Suprapubic skin (tissue), 4 donors: ENCODE results near the gene FLT1. TPM values are rescaled to one million over a fixed set of nuclear protein-coding genes. Genes with fewer than 3 reads are reported as not detected.

Source experiments
- DNase-seq, 2 donors: peaks; one replicate each; pipeline ENCODE4 v3.0.0-alpha.2; 2019; ENCODE audit warnings: low spot score in 2 of 2
- H3K27ac ChIP-seq: fragments of 200-600 bp; sonication (generic); one replicate; pipeline ENCODE4 v1.5.1; 2019
- H3K27me3 ChIP-seq: fragments of 200-600 bp; sonication (generic); one replicate; pipeline ENCODE4 v1.5.1; 2019
- H3K36me3 ChIP-seq: fragments of 200-600 bp; sonication (generic); one replicate; pipeline ENCODE4 v1.5.1; 2019
- H3K4me1 ChIP-seq: fragments of 200-600 bp; sonication (generic); one replicate; pipeline ENCODE4 v1.5.1; 2019
- H3K4me3 ChIP-seq: fragments of 200-600 bp; sonication (generic); one replicate; pipeline ENCODE4 v1.5.1; 2019; ENCODE audit warnings: mild to moderate bottlenecking
- H3K9me3 ChIP-seq: fragments of 200-600 bp; sonication (generic); one replicate; pipeline ENCODE4 v1.5.1; 2019
- CTCF ChIP-seq, 2 donors: fragments of 200-600 bp in 1 of 2; fragments of 450-650 bp in 1 of 2; sonication (generic) in 1 of 2; IDR thresholded peaks; one replicate each; pipeline ENCODE4 v1.5.1; 2016 to 2019; ENCODE audit warnings: antibody characterized with exemption in 2 of 2, mild to moderate bottlenecking in 1 of 2, moderate library complexity in 1 of 2
- EP300 ChIP-seq: sonication (generic); formaldehyde crosslinking; IDR thresholded peaks from one replicate; pipeline ENCODE4 v1.6.1; 2017; ENCODE audit warnings: antibody characterized with exemption
- POLR2A ChIP-seq, 2 donors: fragments of 450-650 bp; IDR thresholded peaks; one replicate each; pipeline ENCODE4 v1.6.1; 2017; ENCODE audit warnings: antibody characterized with exemption in 2 of 2, mild to moderate bottlenecking in 2 of 2, moderate library complexity in 2 of 2
- POLR2AphosphoS5 ChIP-seq, 3 donors: sonication (generic); formaldehyde crosslinking; IDR thresholded peaks; one replicate each; pipeline ENCODE4 v1.6.1; 2017; ENCODE audit warnings: antibody characterized with exemption in 3 of 3
- WGBS: methylation state at CpG from one replicate; pipeline ENCODE4 v1.1.5; 2018; 5-methylcytosine and 5-hydroxymethylcytosine counted together
- total RNA-seq, 4 donors: library from RNA; depleted of rRNA; stranded (reverse); fragments of >200 nt; gene quantifications; one replicate each; pipeline ENCODE4 v1.1.0, GENCODE V29; 2016

The FLT1 gene
- total RNA-seq, 4 donors from 2014 or later, result 3.8 to 14.2 (median 6.8) TPM

DNA sequence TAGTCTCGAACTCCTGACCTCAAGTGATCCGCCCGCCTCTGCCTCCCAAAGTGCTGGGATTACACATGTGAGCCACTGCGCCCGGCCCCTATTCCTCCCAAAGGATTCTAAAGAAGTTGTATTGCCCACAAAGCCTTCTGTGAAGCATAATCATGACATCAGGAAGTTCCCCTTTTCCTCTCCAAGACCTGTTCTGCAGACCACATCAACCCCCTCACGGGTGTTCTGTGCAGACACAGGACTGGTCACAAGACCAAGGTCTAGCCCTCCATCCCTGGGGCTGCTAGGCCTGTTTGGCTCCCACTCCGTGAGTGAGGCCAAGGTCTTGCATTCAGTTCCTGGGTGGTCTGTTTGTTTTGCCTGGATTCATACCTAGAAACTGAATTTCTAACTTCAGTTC lies 178.1 kb downstream of the FLT1 start:
- no peaks in the 10 kb centered on the region for H3K4me1 ChIP-seq
- no peaks in the 10 kb centered on the region for H3K36me3 ChIP-seq
- no peak overlapping the region for H3K4me3 ChIP-seq
- no peak for DNase-seq
- 89% methylated on average over 7 of the region's 7 CpGs for WGBS
- TF ChIP-seq EP300 (no peak), CTCF (IDR thresholded peaks at IDR 0.05) (no peak), POLR2AphosphoS5 (IDR thresholded peaks at IDR 0.05) (no peak), POLR2A (IDR thresholded peaks at IDR 0.05) (no peak)
- no peaks in the 10 kb centered on the region for H3K9me3 ChIP-seq
- no peak overlapping the region for H3K27ac ChIP-seq
- no peaks in the 10 kb centered on the region for H3K27me3 ChIP-seq

- H3K27ac ChIP-seq, result no peak overlapping the region
- no peak for DNase-seq
- no peaks in the 10 kb centered on the region for H3K36me3 ChIP-seq
- no peaks in the 10 kb centered on the region for H3K27me3 ChIP-seq
- 49% methylated on average over 5 of the region's 5 CpGs for WGBS
- no peak overlapping the region for H3K4me3 ChIP-seq
- no peaks in the 10 kb centered on the region for H3K9me3 ChIP-seq
- TF ChIP-seq POLR2A (IDR thresholded peaks at IDR 0.05) (no peak), CTCF (IDR thresholded peaks at IDR 0.05) (no peak), EP300 (no peak), POLR2AphosphoS5 (IDR thresholded peaks at IDR 0.05) (no peak)
- H3K4me1 ChIP-seq, result no peaks in the 10 kb centered on the region
Observed at GRCh38 chr13:28316129-28316528, 178.8 kb downstream of the FLT1 start.

DNA sequence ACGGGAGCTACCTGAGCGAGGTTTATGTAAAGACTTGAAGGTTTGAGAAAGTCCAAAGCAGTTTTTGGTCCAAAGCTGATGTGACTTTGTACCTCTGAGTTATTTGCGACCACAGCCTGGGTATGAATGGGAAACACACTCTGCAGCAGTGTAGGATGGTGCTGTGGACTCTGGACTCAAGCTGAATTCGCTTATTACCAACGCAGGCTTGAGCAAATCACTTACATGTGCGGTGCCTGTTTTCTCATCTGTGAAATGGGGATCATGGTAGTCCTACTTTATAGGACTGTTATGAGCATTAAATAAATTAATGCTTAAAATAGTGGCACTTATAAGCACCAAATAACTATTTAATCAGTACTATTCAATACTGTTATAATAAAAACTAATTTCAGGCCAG lies 180.0 kb downstream of the FLT1 start:
- no peaks in the 10 kb centered on the region for H3K4me1 ChIP-seq
- H3K27ac ChIP-seq, result no peak overlapping the region
- no peaks in the 10 kb centered on the region for H3K9me3 ChIP-seq
- 93% methylated on average over 6 of the region's 6 CpGs for WGBS
- no peaks in the 10 kb centered on the region for H3K27me3 ChIP-seq
- no peak overlapping the region for H3K4me3 ChIP-seq
- no peak for DNase-seq
- no peak for TF ChIP-seq CTCF (IDR thresholded peaks at IDR 0.05)
- TF ChIP-seq POLR2A (IDR thresholded peaks at IDR 0.05), result no peak
- no peak for TF ChIP-seq EP300
- no peak for TF ChIP-seq POLR2AphosphoS5 (IDR thresholded peaks at IDR 0.05)
- H3K36me3 ChIP-seq, result no peaks in the 10 kb centered on the region

DNA sequence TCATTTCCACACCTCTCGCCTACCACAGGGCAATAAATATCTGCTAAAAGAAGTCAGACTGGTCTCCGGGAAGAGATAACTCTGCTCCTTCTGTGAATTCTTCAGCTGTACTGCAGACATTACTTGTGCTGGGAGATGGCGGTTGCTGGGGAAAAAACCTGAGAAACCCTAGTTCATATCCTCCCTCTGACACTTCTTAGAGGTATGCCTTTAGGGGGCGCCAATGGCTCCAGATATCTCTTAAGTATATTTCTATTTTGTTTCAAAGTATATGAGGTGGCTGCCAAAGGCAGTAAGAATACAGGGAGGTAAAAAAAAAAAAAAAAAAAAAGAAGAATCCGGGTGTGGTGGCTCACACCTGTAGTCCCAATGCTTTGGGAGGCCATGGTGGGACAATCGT lies 181.3 kb downstream of the FLT1 start:
- no peaks in the 10 kb centered on the region for H3K4me1 ChIP-seq
- TF ChIP-seq POLR2A (IDR thresholded peaks at IDR 0.05) (no peak), CTCF (IDR thresholded peaks at IDR 0.05) (no peak)
- H3K36me3 ChIP-seq, result no peaks in the 10 kb centered on the region
- no peaks in the 10 kb centered on the region for H3K9me3 ChIP-seq
- WGBS, result 79% methylated on average over 6 of the region's 6 CpGs
- no peak overlapping the region for H3K27ac ChIP-seq
- DNase-seq, result no peak
- H3K27me3 ChIP-seq, result no peaks in the 10 kb centered on the region
- no peak overlapping the region for H3K4me3 ChIP-seq

DNA sequence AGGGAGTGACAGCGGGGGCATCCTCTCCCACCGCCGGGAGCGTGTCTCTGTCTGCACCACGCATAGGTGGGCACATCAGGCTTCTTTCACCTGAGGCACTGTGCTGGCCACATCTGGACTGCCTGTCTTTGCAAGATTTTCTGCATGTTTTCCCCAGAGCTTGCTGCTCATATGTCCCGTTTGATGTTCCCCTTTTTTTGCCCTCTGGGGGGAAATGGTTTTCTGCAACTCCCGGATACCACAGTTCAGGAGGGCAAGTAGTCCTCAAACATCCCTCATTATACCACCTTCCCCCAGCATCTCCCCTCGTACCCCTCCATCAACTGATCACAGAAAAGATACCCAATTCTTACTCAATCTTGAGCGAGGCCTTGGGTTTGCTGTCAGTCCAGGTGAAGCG lies 188.6 kb downstream of the FLT1 start:
- H3K4me1 ChIP-seq, result no peaks in the 10 kb centered on the region
- no peak overlapping the region for H3K4me3 ChIP-seq
- H3K36me3 ChIP-seq, result no peaks in the 10 kb centered on the region
- WGBS, result 82% methylated on average over 10 of the region's 10 CpGs
- H3K27me3 ChIP-seq, result no peaks in the 10 kb centered on the region
- H3K27ac ChIP-seq, result no peak overlapping the region
- no peak for DNase-seq
- no peaks in the 10 kb centered on the region for H3K9me3 ChIP-seq
- no peak for TF ChIP-seq POLR2A (IDR thresholded peaks at IDR 0.05)
- no peak for TF ChIP-seq CTCF (IDR thresholded peaks at IDR 0.05)
- TF ChIP-seq EP300, result no peak
- no peak for TF ChIP-seq POLR2AphosphoS5 (IDR thresholded peaks at IDR 0.05)
